Measurements from ENCODE around the gene CFI.

GRCh38 chr4:109713500-109713899, 88.3 kb downstream of the CFI start:
- TF ChIP-seq CTCF (IDR thresholded peaks at IDR 0.05) (no peak), POLR2AphosphoS5 (IDR thresholded peaks at IDR 0.05; ENCODE audit: low read depth, low read length) (no peak)
